Renal cortical epithelial cell (primary cell): Measurements from ENCODE around the gene PSMD3. TPM values are rescaled to one million over a fixed set of nuclear protein-coding genes. Genes with fewer than 3 reads are reported as not detected.

Experiments used
- DNase-seq: peaks from one replicate; pipeline ENCODE4 v3.0.0-alpha.2; 2011; ENCODE audit warnings: low read depth
- total RNA-seq: library from RNA; depleted of rRNA; stranded (reverse); fragments of >200 nt; gene quantifications from 2 replicates; pipeline ENCODE4 v1.2.3, GENCODE V29; 2014

The PSMD3 gene
- total RNA-seq, 1 donor from 2014 or later = 89.6 TPM

- no peak for DNase-seq
Measured at GRCh38 chr17:39960524-39961041, 20.0 kb upstream of the PSMD3 start.

DNA sequence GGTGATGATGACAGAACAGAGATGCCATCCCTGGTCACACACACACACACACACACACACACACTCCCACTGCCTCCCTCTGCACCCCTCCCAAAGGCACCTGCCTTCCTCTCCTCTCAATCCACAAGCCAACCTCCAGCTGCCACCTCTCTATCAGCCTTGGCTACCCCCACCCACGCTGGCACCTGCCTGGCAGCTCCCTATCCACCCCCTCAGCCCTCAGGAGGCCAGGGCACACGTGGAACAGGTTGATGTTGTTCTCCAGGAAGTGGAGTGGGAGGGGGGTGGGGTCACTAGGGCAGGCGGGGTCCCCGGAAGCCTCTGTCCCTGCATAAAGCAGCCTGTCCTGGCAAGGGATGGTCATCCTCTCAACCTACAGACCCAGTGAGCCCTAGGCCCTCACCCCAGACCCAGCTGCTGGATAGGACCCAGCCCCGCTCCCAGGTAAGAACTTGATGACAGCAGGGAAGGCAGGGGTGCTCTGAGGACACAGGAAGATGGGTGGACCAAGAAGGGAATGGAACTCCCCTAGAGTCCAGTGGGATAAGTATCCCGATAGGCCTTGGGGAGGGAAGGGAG, 17.9 kb upstream of the PSMD3 start, which contains the start of gene GSDMA:
GSDMA (plus strand) TSS at position 363 of the 579 bp plus-strand sequence. CDS start 2,684 bp downstream, outside the sequence.
- DNase-seq = no peak

GRCh38 chr17:39963829-39964228, 16.8 kb upstream of the PSMD3 start:
- DNase-seq = peak; percentile 33

GRCh38 chr17:39965017-39965699, 15.4 kb upstream of the PSMD3 start:
- DNase-seq = no peak

DNA sequence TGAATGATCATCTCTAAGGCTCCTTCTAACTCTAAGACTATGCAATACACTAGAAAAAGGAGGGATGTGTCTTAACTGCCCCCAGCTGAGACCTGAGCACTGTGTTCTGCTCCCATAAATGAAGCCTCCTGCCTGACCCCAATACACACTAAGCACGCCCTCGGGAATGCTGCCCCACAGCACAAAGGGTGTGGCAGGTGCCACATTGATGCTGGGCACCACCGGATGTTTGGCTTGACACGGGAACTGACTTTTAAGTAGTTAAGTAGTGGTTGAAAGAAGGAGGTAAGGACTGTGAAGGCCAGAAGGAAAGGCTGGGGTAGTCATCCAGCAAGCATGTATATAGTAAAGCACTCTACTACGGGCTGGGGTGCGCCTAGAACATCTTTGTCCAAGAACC, 13.8 kb upstream of the PSMD3 start:
- DNase-seq = no peak

DNA sequence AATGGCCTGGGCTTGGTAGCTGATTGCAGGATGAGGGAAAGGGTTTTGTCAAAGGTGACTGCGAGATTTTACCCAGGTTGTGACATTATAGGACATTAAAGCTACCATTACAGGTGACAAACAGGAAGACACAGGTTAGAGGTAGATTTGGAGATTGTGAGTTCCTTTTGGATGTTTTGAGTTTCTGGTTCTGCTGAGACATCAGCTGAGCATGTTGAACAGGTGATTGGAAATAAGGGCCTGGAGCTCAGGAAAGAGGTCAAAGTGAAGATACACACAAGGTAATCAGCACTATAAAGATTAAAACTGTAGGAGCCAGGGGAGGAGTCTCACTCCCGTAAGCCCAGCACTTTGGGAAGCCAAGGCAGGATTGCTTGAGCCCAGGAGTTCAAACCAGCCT, 11.8 kb upstream of the PSMD3 start:
- no peak for DNase-seq

- DNase-seq = no peak
Measured at GRCh38 chr17:39969375-39969774, 11.2 kb upstream of the PSMD3 start.

- DNase-seq = no peak
Measured at GRCh38 chr17:39970157-39970692, 10.4 kb upstream of the PSMD3 start.

- DNase-seq = no peak
Measured at GRCh38 chr17:39971076-39971603, 9.5 kb upstream of the PSMD3 start.

- no peak for DNase-seq
Measured at GRCh38 chr17:39972271-39972670, 8.3 kb upstream of the PSMD3 start.

DNA sequence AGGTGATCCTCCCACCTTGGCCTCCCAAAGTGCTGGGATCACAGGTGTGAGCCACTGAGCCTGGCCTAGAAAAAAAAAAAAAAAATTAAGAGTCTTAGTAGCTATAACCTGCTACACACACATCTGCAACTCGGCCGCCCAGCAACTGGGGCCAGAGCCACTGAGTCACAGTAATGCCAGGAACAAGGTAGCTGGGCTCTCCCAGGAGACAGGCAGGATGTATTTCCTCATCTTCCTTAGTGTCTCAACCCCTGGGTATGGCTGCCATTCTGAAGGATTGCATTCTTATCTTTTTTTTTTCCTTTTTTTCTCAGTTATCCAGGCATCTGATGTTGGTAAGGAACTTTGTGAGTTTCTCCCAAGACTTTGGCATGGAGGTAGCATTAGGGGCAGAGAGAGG, 7.1 kb upstream of the PSMD3 start:
- no peak for DNase-seq

DNA sequence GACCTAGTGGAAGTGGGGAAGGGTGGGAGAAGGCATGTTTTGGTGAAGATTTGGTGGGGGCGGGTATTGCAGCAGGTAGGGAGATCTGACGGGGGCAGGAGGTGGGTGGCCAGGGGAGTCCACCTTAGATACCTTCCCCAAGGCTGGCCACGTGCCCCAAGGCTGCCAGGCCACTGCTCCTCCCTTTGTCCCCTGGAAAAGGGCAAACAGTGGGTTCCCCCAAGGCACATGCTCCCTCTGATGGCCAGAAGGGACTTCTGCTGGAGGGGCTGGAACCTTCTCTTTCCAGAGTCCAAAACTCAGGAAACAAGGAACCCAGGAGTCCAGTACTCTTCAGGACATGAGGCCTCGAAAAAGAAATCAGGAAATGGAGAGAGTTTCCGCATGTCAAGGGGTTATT, 6.2 kb upstream of the PSMD3 start:
- DNase-seq = no peak

DNA sequence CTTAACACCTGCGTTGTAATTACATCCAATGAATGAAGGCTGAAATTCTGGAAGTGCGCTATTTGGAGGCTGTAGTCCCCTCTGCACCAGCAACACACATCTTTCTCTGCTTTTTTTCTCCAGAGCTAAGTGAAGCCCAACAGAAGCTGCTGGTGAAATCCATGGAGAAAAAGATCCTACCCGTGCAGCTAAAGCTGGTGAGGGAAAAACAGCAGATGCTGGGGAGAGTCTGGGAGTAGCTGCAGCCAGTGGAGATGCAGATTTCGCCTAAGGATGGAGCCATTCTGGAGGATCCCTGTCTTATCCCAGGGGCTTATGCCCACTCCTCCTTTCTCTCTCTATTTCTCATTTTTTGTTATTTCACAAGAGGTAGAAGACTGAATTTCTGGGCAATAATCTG, 4.8 kb upstream of the PSMD3 start:
- DNase-seq = no peak

DNA sequence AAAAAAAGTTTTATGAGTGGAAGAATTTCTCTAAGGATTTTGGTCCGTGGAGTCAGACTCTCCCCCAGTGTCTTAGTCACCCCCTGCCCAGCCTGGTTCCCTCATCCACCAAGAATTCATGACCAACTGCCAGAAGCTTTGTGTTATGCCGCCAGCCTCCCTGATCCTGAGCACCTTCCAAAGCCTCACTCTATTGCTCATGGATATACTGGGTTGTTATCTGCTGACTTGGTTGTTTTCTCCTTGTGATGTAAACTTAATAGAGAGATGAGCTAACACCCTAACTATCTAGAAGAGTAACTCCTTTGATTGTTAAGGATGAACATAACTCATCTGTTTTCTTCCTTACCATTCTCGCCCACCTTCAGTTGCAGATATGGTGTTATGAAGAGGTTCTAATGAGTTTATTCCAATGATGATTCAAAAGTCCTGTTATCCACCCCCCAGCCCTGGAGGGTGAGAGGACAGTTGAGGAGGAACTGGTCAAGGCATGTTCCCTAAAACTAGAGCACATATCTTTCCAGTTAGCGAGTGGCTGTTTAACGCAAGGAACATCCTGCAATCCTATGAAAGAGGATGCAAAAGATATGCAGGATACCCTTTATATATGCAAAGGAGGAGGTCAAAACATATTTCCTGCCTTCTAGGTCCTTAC, 1.5 kb upstream of the PSMD3 start:
- peak; percentile 65 for DNase-seq

DNA sequence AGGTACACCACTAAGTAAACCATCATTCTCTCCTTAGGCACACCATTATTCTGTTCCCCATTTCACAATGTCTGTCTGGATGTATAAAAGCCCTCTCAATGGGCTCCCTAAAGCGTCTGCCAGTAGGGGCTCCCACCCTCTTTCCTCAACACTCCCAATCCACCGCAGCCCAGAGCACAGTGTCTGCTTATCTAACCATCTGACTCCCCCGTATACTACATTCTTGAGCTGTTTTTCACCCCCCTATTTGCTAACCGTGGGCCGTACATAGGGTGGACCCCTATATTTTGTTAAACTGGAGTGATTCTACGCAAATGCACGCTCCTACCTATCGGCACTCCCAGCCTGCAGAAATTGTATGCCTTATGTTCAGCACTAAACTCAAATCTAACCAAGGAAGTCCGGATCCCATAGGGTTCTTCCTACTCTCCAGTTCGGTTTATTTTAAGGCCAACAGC, 685 bp upstream of the PSMD3 start:
- DNase-seq = peak; percentile 12

DNA sequence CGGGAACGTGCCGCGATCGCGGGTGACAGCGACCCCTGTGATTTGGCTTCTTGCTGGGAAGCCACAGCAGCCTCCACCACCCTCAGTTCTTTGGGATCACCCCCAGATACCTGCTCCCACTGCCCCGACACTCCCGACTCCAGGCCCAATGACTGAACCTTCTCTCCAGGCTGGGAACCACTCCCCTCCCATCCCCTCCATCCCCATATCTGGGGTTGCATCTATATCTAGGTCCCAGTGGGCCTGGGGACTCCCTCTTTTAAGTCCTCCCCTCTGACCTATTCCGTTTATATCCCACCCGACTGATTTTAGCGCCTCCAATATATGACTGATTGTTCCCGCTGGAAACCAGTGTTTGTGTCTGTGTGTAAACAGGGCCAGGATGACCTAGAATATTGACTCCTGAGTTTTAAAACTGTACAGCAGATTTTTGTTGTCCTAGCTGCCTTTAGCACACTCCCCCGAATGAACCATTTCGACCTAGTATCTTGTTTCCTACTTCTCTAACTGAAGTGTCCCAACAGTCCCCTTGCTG, 667 bp downstream of the PSMD3 start:
- no peak for DNase-seq

GRCh38 chr17:39981766-39982375, 1.3 kb downstream of the PSMD3 start:
- DNase-seq = no peak

DNA sequence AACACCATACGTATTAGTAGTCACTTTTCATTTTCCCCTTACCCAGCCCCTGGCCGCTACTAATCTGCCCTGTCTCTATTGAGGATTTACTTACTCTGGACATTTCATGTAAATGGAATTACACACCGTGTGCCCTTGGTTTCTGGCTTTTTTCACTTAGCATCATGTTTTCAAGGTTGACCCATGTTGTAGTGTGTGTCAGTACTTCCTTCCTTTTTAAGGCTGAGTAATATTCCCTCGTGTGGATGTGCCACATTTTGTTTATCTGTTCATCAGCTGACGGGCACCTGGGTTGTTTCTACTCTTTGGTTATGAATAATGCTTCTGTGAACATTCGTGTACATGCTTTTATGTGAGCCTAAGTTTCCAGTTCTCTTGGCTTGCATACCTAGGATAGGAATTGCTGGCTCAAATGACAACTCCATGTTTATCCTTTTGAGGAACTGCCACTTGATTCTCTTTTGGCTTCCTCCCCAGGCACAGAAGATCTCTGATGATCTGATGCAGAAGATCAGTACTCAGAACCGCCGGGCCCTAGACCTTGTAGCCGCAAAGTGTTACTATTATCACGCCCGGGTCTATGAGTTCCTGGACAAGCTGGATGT, 7.7 kb downstream of the PSMD3 start:
- no peak for DNase-seq

GRCh38 chr17:39994448-39994847, 13.8 kb downstream of the PSMD3 start:
- no peak for DNase-seq

- DNase-seq = no peak
Measured at GRCh38 chr17:39995438-39995837, 14.8 kb downstream of the PSMD3 start.

DNA sequence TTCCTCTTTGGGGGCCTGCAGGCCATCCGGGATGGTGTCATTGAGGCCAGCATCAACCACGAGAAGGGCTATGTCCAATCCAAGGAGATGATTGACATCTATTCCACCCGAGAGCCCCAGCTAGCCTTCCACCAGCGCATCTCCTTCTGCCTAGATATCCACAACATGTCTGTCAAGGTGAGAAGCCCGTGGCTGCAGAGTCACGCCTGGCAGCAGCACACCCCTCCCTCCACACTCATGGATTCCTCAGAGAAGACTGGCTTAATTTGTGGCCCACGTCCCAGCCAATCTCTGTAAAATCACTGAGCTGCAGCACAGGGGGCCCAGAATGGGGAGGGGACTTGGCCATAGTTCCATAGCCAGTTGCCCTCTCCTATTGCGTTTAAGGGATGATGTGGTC, 15.6 kb downstream of the PSMD3 start:
- no peak for DNase-seq
